A549 (cell line): ENCODE data around the gene TCF25.
A peak's percentile ranks its signal among the peaks of the same experiment; 100 is the strongest.

ENCODE experiments used
- CHD2 ChIP-seq: fragments of 150-350 bp; IDR thresholded peaks from 2 replicates; pipeline ENCODE4 v1.6.1; 2014; ENCODE audit warnings: low read length; ENCODE audit not compliant: partially characterized antibody
- CTCF ChIP-seq: fragments of >200 bp; sonication (Bioruptor Twin); formaldehyde crosslinking; IDR thresholded peaks from 3 replicates; pipeline ENCODE4 v1.5.1; 2016
- JUNB ChIP-seq: fragments of >200 bp; sonication (Bioruptor Twin); formaldehyde crosslinking; IDR thresholded peaks from 2 replicates; pipeline ENCODE4 v1.6.1; 2016
- KDM1A ChIP-seq: fragments of 200-600 bp; sonication (generic); IDR thresholded peaks from 2 replicates; pipeline ENCODE4 v1.6.1; 2016; ENCODE audit warnings: low read depth, mild to moderate bottlenecking
- POLR2A ChIP-seq: IDR thresholded peaks from 2 replicates; pipeline ENCODE4 v1.6.1; 2012; ENCODE audit warnings: mild to moderate bottlenecking, low read length
- SMC3 ChIP-seq: fragments of >200 bp; sonication (Bioruptor Twin); formaldehyde crosslinking; IDR thresholded peaks from 3 replicates; pipeline ENCODE4 v1.6.1; 2018; ENCODE audit warnings: inconsistent platforms

GRCh38 chr16:89917773-89918452 lies 44.5 kb downstream of the TCF25 start:
- no peak for TF ChIP-seq CTCF
- TF ChIP-seq POLR2A, result peak; percentile 45
- no peak for TF ChIP-seq JUNB
- TF ChIP-seq KDM1A, result no peak
- peak; percentile 19 for TF ChIP-seq CHD2
- TF ChIP-seq SMC3, result no peak
